Hepatocyte (in vitro differentiated cells): ENCODE data around the gene STIM1.

Experiments
- CTCF ChIP-seq: fragments of 200-600 bp; sonication (generic); IDR thresholded peaks from 2 replicates; pipeline ENCODE4 v1.5.1; 2016; ENCODE audit warnings: antibody characterized with exemption, mild to moderate bottlenecking; ENCODE audit not compliant: poor library complexity
- EZH2phosphoT487 ChIP-seq: fragments of 200-600 bp; sonication (generic); IDR thresholded peaks from one replicate; pipeline ENCODE4 v1.6.1; 2018; ENCODE audit warnings: antibody characterized with exemption, mild to moderate bottlenecking, low read depth, moderate library complexity; ENCODE audit not compliant: unreplicated experiment, severe bottlenecking

- TF ChIP-seq CTCF (no peak), EZH2phosphoT487 (no peak)
Observed at GRCh38 chr11:3920148-3920852, 64.8 kb downstream of the STIM1 start.
